Nephron (organoid): Measurements from ENCODE around the gene FGFBP1.
"Not testable (repeated sequence)": the region's sequence is repeated elsewhere in the genome, so short reads cannot be mapped to it uniquely, and the experiment has no call there.

Source experiments
- H3K27ac Mint-ChIP-seq, 3 experiments: 2 replicates each; pipeline ENCODE4 v1.8.0; 2020; ENCODE audit warnings: mixed read lengths in 3 of 3, mild to moderate bottlenecking in 2 of 3, moderate library complexity in 1 of 3
- H3K27me3 Mint-ChIP-seq: 2 replicates; pipeline ENCODE4 v1.8.0; 2021; ENCODE audit warnings: low read depth, mild to moderate bottlenecking, moderate library complexity, mixed read lengths
- H3K36me3 Mint-ChIP-seq: 2 replicates; pipeline ENCODE4 v1.8.0; 2020; ENCODE audit warnings: low read depth, mixed read lengths
- H3K4me1 Mint-ChIP-seq: 2 replicates; pipeline ENCODE4 v1.8.0; 2020; ENCODE audit warnings: mixed read lengths
- H3K4me3 Mint-ChIP-seq, 3 experiments: 2 replicates each; pipeline ENCODE4 v1.8.0; 2020; ENCODE audit warnings: mild to moderate bottlenecking in 3 of 3, mixed read lengths in 3 of 3, moderate library complexity in 2 of 3
- H3K9me3 Mint-ChIP-seq: 2 replicates; pipeline ENCODE4 v1.8.0; 2020; ENCODE audit warnings: mixed read lengths
- TF ChIP-seq, protein P1 (sequence below), 3 experiments: fragments of 200-600 bp; sonication (generic); IDR thresholded peaks; one replicate each; pipeline ENCODE4 v1.5.0; 2021; ENCODE audit warnings: antibody characterized with exemption in 3 of 3; ENCODE audit not compliant: unreplicated experiment in 3 of 3

Gene FGFBP1

DNA sequence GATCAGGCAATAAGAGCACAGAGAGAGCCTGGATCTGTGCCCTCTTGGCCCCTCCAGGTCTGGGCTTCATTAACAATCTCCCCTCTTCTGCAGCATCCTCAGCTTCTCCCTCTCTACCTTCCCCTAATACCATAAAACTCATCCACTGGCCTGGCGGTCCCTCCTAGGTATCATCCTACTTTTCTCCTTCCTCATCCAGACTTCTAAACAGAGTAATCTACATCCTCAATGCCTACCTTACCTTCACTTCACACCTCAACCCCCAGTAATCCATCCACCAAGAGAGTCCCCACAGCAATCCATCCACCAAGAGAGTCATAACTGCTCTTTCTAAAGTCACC is 17.0 kb downstream of the FGFBP1 start:
- no peak overlapping the region for H3K4me3 Mint-ChIP-seq
- H3K27ac Mint-ChIP-seq: no peak overlapping the region
- peaks cover 20% of the 10 kb centered on the region for H3K27me3 Mint-ChIP-seq
- no peaks in the 10 kb centered on the region for H3K9me3 Mint-ChIP-seq
- TF ChIP-seq, protein P1, sequence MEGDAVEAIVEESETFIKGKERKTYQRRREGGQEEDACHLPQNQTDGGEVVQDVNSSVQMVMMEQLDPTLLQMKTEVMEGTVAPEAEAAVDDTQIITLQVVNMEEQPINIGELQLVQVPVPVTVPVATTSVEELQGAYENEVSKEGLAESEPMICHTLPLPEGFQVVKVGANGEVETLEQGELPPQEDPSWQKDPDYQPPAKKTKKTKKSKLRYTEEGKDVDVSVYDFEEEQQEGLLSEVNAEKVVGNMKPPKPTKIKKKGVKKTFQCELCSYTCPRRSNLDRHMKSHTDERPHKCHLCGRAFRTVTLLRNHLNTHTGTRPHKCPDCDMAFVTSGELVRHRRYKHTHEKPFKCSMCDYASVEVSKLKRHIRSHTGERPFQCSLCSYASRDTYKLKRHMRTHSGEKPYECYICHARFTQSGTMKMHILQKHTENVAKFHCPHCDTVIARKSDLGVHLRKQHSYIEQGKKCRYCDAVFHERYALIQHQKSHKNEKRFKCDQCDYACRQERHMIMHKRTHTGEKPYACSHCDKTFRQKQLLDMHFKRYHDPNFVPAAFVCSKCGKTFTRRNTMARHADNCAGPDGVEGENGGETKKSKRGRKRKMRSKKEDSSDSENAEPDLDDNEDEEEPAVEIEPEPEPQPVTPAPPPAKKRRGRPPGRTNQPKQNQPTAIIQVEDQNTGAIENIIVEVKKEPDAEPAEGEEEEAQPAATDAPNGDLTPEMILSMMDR (IDR thresholded peaks at IDR 0.05; ENCODE audit: unreplicated experiment in 3 of 3): no peak
- no peaks in the 10 kb centered on the region for H3K4me1 Mint-ChIP-seq
- no peaks in the 10 kb centered on the region for H3K36me3 Mint-ChIP-seq

DNA sequence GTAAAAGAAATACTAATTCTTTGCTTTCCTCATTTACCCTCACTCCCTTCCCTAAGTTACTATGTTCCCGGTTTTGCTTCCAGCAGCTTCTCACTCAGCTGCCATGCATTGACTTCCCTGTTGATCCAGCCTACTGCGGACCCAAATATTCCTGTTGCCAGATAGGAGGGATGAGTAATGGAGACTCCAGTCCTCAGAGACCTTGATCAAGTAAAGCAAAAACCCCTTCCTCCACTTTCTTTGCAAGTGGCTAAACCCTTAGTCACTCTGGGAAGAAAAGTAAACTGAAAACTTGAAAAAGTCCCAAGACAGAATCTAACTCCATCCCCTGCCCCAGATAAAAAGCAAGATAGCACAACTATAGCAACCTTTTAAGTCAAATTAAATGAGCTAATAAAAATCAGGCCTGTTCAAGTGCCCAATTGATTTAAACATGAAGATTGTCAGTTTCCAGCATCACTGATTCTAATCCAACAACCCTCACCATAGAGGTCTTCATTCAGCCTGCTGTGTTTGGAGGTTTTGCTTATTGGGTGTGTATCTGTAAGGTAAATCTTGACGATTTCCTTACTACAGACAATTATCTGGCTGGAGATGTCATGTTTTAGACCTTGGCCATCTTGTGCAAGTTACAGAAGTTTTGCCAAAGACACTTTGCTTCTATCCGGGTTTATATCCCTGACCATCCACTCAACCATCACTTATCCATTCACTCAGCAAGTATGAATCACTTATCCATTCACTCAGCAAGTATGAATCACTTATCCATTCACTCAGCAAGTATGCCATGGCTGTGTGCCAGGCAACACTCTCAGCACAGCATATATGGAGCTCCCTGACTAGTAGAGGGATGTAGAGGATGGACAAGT is 17.6 kb downstream of the FGFBP1 start:
- H3K36me3 Mint-ChIP-seq: no peaks in the 10 kb centered on the region
- TF ChIP-seq, protein P1 (IDR thresholded peaks at IDR 0.05; ENCODE audit: unreplicated experiment in 3 of 3): no peak
- H3K4me1 Mint-ChIP-seq: no peaks in the 10 kb centered on the region
- H3K9me3 Mint-ChIP-seq: no peaks in the 10 kb centered on the region
- H3K4me3 Mint-ChIP-seq: no peak overlapping the region
- H3K27me3 Mint-ChIP-seq: peaks cover 20% of the 10 kb centered on the region
- no peak overlapping the region for H3K27ac Mint-ChIP-seq

DNA sequence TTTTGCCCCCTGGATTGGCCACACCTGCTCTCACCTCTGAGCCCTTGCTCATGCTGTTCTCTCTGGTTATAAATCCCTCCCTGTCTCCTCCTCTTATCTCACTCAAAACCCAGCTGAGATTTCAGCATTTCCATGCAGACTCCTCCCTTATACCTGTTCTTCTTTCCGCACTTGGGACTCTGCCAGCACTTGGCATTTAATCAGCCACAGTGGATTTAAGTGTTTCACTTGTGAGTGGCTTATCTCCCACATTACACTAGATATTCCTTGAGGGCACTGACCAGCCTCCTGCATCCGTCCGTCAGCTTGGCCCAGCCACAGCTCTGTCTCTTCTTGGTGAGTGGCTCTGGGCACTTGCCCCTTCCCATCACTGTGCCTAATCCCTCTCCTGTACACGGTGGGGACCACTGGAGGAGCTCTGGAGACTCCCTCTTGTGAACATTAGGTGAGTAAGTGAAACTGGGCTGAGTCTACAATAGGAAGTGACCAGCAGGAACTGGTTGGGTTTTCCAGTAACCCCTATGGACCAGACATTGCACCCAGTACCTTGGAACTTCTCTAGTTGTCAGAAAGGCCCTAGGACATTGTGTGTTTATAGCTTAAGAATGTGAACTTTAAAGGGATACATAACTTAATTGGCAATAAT is 19.9 kb downstream of the FGFBP1 start:
- no peaks in the 10 kb centered on the region for H3K36me3 Mint-ChIP-seq
- peaks cover 3% of the 10 kb centered on the region for H3K9me3 Mint-ChIP-seq
- no peak overlapping the region for H3K4me3 Mint-ChIP-seq
- TF ChIP-seq, protein P1 (IDR thresholded peaks at IDR 0.05; ENCODE audit: unreplicated experiment in 3 of 3): no peak
- no peaks in the 10 kb centered on the region for H3K4me1 Mint-ChIP-seq
- no peak overlapping the region for H3K27ac Mint-ChIP-seq
- peaks cover 15% of the 10 kb centered on the region for H3K27me3 Mint-ChIP-seq

DNA sequence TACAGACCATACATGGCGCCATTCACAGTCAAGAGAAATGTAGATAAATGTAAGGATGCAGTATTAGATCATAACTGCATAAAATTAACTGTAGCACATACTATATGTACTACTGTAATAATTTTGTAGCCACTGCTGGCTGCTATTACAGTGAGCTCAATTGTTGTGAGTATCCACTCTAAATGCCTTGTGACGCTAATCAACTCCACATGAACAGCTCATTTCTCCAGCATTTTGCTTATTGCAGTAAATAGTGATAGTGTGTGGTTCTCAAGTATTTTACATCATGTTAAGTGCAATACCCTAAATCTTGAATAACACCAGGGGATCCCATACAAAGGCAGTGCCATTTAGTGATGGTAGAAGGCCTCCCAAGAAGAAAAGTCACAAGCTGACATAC is 21.2 kb downstream of the FGFBP1 start:
- Mint-ChIP-seq H3K4me3 (no peak overlapping the region), H3K4me1 (no peaks in the 10 kb centered on the region), H3K27ac (no peak overlapping the region), H3K9me3 (peaks cover 3% of the 10 kb centered on the region), H3K36me3 (no peaks in the 10 kb centered on the region), H3K27me3 (peaks cover 13% of the 10 kb centered on the region)
- TF ChIP-seq, protein P1 (IDR thresholded peaks at IDR 0.05; ENCODE audit: unreplicated experiment in 3 of 3): no peak

DNA sequence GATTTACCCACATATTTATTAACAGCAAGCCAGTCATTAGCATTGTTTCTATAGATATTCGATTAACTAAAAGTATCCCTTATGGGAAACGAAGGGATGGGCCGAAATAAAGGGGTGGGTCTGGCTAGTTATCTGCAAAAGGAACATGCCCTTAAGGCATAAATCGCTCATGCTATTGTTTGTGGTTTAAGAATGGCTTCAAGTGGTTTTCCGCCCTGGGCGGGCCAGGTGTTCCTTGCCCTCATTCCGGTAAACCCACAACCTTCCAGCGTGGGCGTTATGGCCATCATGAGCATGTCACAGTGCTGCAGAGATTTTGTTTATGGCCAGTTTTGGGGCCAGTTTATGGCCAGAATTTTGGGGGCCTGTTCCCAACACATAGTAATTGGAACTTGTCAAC is 22.2 kb downstream of the FGFBP1 start:
- not testable (repeated sequence) for H3K4me3 Mint-ChIP-seq, H3K36me3 Mint-ChIP-seq

DNA sequence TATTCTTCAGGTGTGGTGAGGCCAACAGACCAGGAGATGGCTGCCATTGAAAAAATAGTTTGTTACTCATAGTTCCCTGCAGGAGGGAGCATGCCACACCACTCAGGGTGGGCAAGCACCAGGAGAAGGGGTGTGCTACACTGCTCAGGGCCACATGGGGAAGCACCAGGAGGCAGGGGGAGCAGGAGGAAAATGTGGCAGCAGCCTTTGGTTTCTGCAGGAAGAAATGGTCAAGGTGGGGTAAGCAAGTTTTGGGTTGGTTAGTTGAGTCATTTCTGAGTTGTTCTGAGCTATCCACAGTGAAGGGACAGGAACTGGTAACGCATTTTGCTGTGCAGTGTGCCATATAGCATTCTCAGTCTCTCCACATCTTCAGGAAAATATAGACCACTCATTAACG is 23.8 kb downstream of the FGFBP1 start:
- no peaks in the 10 kb centered on the region for H3K36me3 Mint-ChIP-seq
- TF ChIP-seq, protein P1 (IDR thresholded peaks at IDR 0.05; ENCODE audit: unreplicated experiment in 3 of 3): no peak
- H3K27me3 Mint-ChIP-seq: peaks cover 7% of the 10 kb centered on the region
- H3K27ac Mint-ChIP-seq: no peak overlapping the region
- peaks cover 3% of the 10 kb centered on the region for H3K9me3 Mint-ChIP-seq
- H3K4me1 Mint-ChIP-seq: no peaks in the 10 kb centered on the region
- H3K4me3 Mint-ChIP-seq: no peak overlapping the region

More for the DNA sequence above, 22.2 kb downstream of the FGFBP1 start:
- H3K27me3 Mint-ChIP-seq: peaks cover 13% of the 10 kb centered on the region
- H3K27ac Mint-ChIP-seq, H3K4me1 Mint-ChIP-seq, H3K9me3 Mint-ChIP-seq: not testable (repeated sequence)
